ENCODE data around the gene EPHB6. TPM values are rescaled to one million over a fixed set of nuclear protein-coding genes. Genes with fewer than 3 reads are reported as not detected.
A peak's percentile ranks its signal among the peaks of the same experiment; 100 is the strongest.

The EPHB6 gene
- total RNA-seq, 5 donors from 2014 or later (not counting 1 experiment from before 2014, with no cell fraction given) = 37.2 to 76.2 (median 62.3) TPM

- peak in 1 of 35 experiments; percentile 12 for DNase-seq
- ATAC-seq (replicated peaks in 1 of 4) = no peak
- POLR2A ChIA-PET = no interaction called here
Measured at GRCh38 chr7:142881586-142882337, 26.9 kb downstream of the EPHB6 start.

GRCh38 chr7:142882338-142882678, 27.4 kb downstream of the EPHB6 start:
- ATAC-seq (replicated peaks in 1 of 4) = no peak
- H3K27me3 Mint-ChIP-seq = peaks cover 0 to 10% of the 10 kb centered on the region in 2 donors
- peaks cover 0 to 15% of the 10 kb centered on the region in 2 experiments for H3K27me3 ChIP-seq (replicated peaks in 1 of 2; ENCODE audit: control insufficient read depth in 2 of 2, extremely low read depth in 1 of 2, insufficient read depth in 2 of 2, low read length in 1 of 2)

More at GRCh38 chr7:142881586-142882337, 26.9 kb downstream of the EPHB6 start:
- Mint-ChIP-seq H3K4me1 (no peaks in the 10 kb centered on the region), H3K36me3 (no peaks in the 10 kb centered on the region), H3K27ac (no peak overlapping the region), H3K9me3 (no peaks in the 10 kb centered on the region), H3K27me3 (peaks cover 0 to 10% of the 10 kb centered on the region in 2 donors), H3K4me3 (no peak overlapping the region)
- Histone ChIP-seq H3K36me3 (ENCODE audit: control insufficient read depth in 2 of 2, extremely low read depth in 1 of 2, insufficient read depth in 1 of 2, low read length in 1 of 2) (no peaks in the 10 kb centered on the region), H3K9me3 (no peaks in the 10 kb centered on the region), H3K27ac (ENCODE audit: low read length) (no peak overlapping the region), H3K4me3 (ENCODE audit: control insufficient read depth in 1 of 2, extremely low read depth in 1 of 2, low read length in 1 of 2) (no peak overlapping the region), H3K4me1 (ENCODE audit: control insufficient read depth in 1 of 2, extremely low read depth in 1 of 2, insufficient read depth in 2 of 2, low read length in 2 of 2) (peaks cover 0 to 2% of the 10 kb centered on the region in 2 experiments), H3K27me3 (replicated peaks in 1 of 2; ENCODE audit: control insufficient read depth in 2 of 2, extremely low read depth in 1 of 2, insufficient read depth in 2 of 2, low read length in 1 of 2) (peaks cover 0 to 15% of the 10 kb centered on the region in 2 experiments)
- CTCF ChIA-PET = interaction anchor here (0.6 to 2.0 kb wide), 3 partner anchors 64 to 334 kb away, joined by 3 to 4 read pairs (median 4); no protein-coding TSS in a partner anchor
- WGBS (ENCODE audit: insufficient coverage) = 80% methylated on average over 2 of the region's 9 CpGs

GRCh38 chr7:142883145-142883544, 28.3 kb downstream of the EPHB6 start:
- no peak overlapping the region for H3K4me3 Mint-ChIP-seq
- ATAC-seq (replicated peaks in 1 of 4) (no peak), DNase-seq (no peak)
- H3K9me3 Mint-ChIP-seq = no peaks in the 10 kb centered on the region
- Histone ChIP-seq H3K27ac (ENCODE audit: low read length) (no peak overlapping the region), H3K4me3 (ENCODE audit: control insufficient read depth in 1 of 2, extremely low read depth in 1 of 2, low read length in 1 of 2) (no peak overlapping the region), H3K4me1 (ENCODE audit: control insufficient read depth in 1 of 2, extremely low read depth in 1 of 2, insufficient read depth in 2 of 2, low read length in 2 of 2) (peaks cover 0 to 2% of the 10 kb centered on the region in 2 experiments), H3K36me3 (ENCODE audit: control insufficient read depth in 2 of 2, extremely low read depth in 1 of 2, insufficient read depth in 1 of 2, low read length in 1 of 2) (no peaks in the 10 kb centered on the region), H3K27me3 (replicated peaks in 1 of 2; ENCODE audit: control insufficient read depth in 2 of 2, extremely low read depth in 1 of 2, insufficient read depth in 2 of 2, low read length in 1 of 2) (peaks cover 0 to 20% of the 10 kb centered on the region in 2 experiments), H3K9me3 (no peaks in the 10 kb centered on the region)
- POLR2A ChIA-PET = no interaction called here
- CTCF ChIA-PET = interaction anchor here in 1 of 2 donors (1.4 kb wide), 1 partner anchor 9 kb away, joined by 4 read pairs; no protein-coding TSS in a partner anchor
- H3K4me1 Mint-ChIP-seq = no peaks in the 10 kb centered on the region
- no peaks in the 10 kb centered on the region for H3K36me3 Mint-ChIP-seq
- H3K27ac Mint-ChIP-seq = no peak overlapping the region
- H3K27me3 Mint-ChIP-seq = peaks cover 0 to 10% of the 10 kb centered on the region in 2 donors
- 94% methylated on average over 9 of the region's 10 CpGs for WGBS (ENCODE audit: insufficient coverage)

More at GRCh38 chr7:142882338-142882678, 27.4 kb downstream of the EPHB6 start:
- peak in 1 of 35 experiments; percentile 0 for DNase-seq
- Mint-ChIP-seq H3K9me3 (no peaks in the 10 kb centered on the region), H3K36me3 (no peaks in the 10 kb centered on the region), H3K27ac (no peak overlapping the region), H3K4me1 (no peaks in the 10 kb centered on the region), H3K4me3 (no peak overlapping the region)
- Histone ChIP-seq H3K9me3 (no peaks in the 10 kb centered on the region), H3K4me3 (ENCODE audit: control insufficient read depth in 1 of 2, extremely low read depth in 1 of 2, low read length in 1 of 2) (no peak overlapping the region), H3K4me1 (ENCODE audit: control insufficient read depth in 1 of 2, extremely low read depth in 1 of 2, insufficient read depth in 2 of 2, low read length in 2 of 2) (peaks cover 0 to 2% of the 10 kb centered on the region in 2 experiments), H3K27ac (ENCODE audit: low read length) (no peak overlapping the region), H3K36me3 (ENCODE audit: control insufficient read depth in 2 of 2, extremely low read depth in 1 of 2, insufficient read depth in 1 of 2, low read length in 1 of 2) (no peaks in the 10 kb centered on the region)
- CTCF ChIA-PET = interaction anchor here in 1 of 2 donors (1.4 kb wide), 1 partner anchor 8 kb away, joined by 4 read pairs; no protein-coding TSS in a partner anchor
- POLR2A ChIA-PET = no interaction called here
- WGBS (ENCODE audit: insufficient coverage) = 93% methylated on average over 3 of the region's 5 CpGs

- no peaks in the 10 kb centered on the region for H3K9me3 Mint-ChIP-seq
- no peak for ATAC-seq (replicated peaks in 1 of 4)
- ChIA-PET POLR2A (no interaction called here), CTCF (interaction anchor here in 1 of 2 donors (1.4 kb wide), 1 partner anchor 9 kb away, joined by 4 read pairs; no protein-coding TSS in a partner anchor)
- no peak overlapping the region for H3K4me3 ChIP-seq (ENCODE audit: control insufficient read depth in 1 of 2, extremely low read depth in 1 of 2, low read length in 1 of 2)
- H3K4me3 Mint-ChIP-seq = no peak overlapping the region
- H3K27ac ChIP-seq (ENCODE audit: low read length) = no peak overlapping the region
- H3K36me3 ChIP-seq (ENCODE audit: control insufficient read depth in 2 of 2, extremely low read depth in 1 of 2, insufficient read depth in 1 of 2, low read length in 1 of 2) = no peaks in the 10 kb centered on the region
- no peaks in the 10 kb centered on the region for H3K9me3 ChIP-seq
- H3K27me3 Mint-ChIP-seq = peaks cover 0 to 10% of the 10 kb centered on the region in 2 donors
- H3K27me3 ChIP-seq (replicated peaks in 1 of 2; ENCODE audit: control insufficient read depth in 2 of 2, extremely low read depth in 1 of 2, insufficient read depth in 2 of 2, low read length in 1 of 2) = peaks cover 0 to 22% of the 10 kb centered on the region in 2 experiments
- H3K4me1 ChIP-seq (ENCODE audit: control insufficient read depth in 1 of 2, extremely low read depth in 1 of 2, insufficient read depth in 2 of 2, low read length in 2 of 2) = peaks cover 0 to 2% of the 10 kb centered on the region in 2 experiments
- 67% methylated on average over 1 of the region's 7 CpGs for WGBS (ENCODE audit: insufficient coverage)
- peak in 1 of 35 experiments; percentile 15 for DNase-seq
- H3K36me3 Mint-ChIP-seq = no peaks in the 10 kb centered on the region
- H3K4me1 Mint-ChIP-seq = no peaks in the 10 kb centered on the region
- no peak overlapping the region for H3K27ac Mint-ChIP-seq
Measured at GRCh38 chr7:142883571-142884285, 28.9 kb downstream of the EPHB6 start.

GRCh38 chr7:142884286-142884640, 29.4 kb downstream of the EPHB6 start:
- Histone ChIP-seq H3K4me3 (ENCODE audit: control insufficient read depth in 1 of 2, extremely low read depth in 1 of 2, low read length in 1 of 2) (no peak overlapping the region), H3K27me3 (replicated peaks in 1 of 2; ENCODE audit: control insufficient read depth in 2 of 2, extremely low read depth in 1 of 2, insufficient read depth in 2 of 2, low read length in 1 of 2) (peaks cover 0 to 26% of the 10 kb centered on the region in 2 experiments), H3K4me1 (ENCODE audit: control insufficient read depth in 1 of 2, extremely low read depth in 1 of 2, insufficient read depth in 2 of 2, low read length in 2 of 2) (peaks cover 0 to 2% of the 10 kb centered on the region in 2 experiments), H3K27ac (ENCODE audit: low read length) (no peak overlapping the region), H3K36me3 (ENCODE audit: control insufficient read depth in 2 of 2, extremely low read depth in 1 of 2, insufficient read depth in 1 of 2, low read length in 1 of 2) (no peaks in the 10 kb centered on the region), H3K9me3 (no peaks in the 10 kb centered on the region)
- peaks cover 0 to 10% of the 10 kb centered on the region in 2 donors for H3K27me3 Mint-ChIP-seq
- DNase-seq (peak in 1 of 35 experiments; percentile 11), ATAC-seq (replicated peaks in 1 of 4) (no peak)
- H3K4me1 Mint-ChIP-seq = no peaks in the 10 kb centered on the region
- no peak overlapping the region for H3K4me3 Mint-ChIP-seq
- ChIA-PET POLR2A (no interaction called here), CTCF (interaction anchor here in 1 of 2 donors (0.6 kb wide), 1 partner anchor 101 kb away, joined by 3 read pairs; no protein-coding TSS in a partner anchor)
- WGBS (ENCODE audit: insufficient coverage) = 66% methylated on average over 3 of the region's 4 CpGs
- H3K36me3 Mint-ChIP-seq = no peaks in the 10 kb centered on the region
- no peak overlapping the region for H3K27ac Mint-ChIP-seq
- no peaks in the 10 kb centered on the region for H3K9me3 Mint-ChIP-seq
